ENCODE measurements around the gene GALNT2. TPM values are rescaled to one million over a fixed set of nuclear protein-coding genes. Genes with fewer than 3 reads are reported as not detected.

GALNT2 gene
- total and polyA plus RNA-seq, 2 of the 13 experiments (the other 11 are each of a cell fraction or from before 2014, with no cell fraction given): 39.3 to 39.6 TPM

GRCh38 chr1:230044729-230045128, 22.3 kb upstream of the GALNT2 start:
- no peak overlapping the region for H3K4me2 ChIP-seq (ENCODE audit: low read depth, low read length)
- H3K9me3 ChIP-seq (ENCODE audit: low read length): no peaks in the 10 kb centered on the region
- DNase-seq (ENCODE audit: low spot score): no peak
- in situ Hi-C loops (cut with HindIII; ENCODE audit: extremely low pct_ligation_motif_present, low pct_unique_long_range_greater_than_20kb) (no loop called here), intact Hi-C loops (cut with micrococcal nuclease; ENCODE audit: unreplicated experiment) (no loop called here)
- no peaks in the 10 kb centered on the region for H3K79me2 ChIP-seq (ENCODE audit: insufficient read depth, low read length)
- no peak overlapping the region for H3K27ac ChIP-seq (ENCODE audit: extremely low read length, insufficient read depth, low read length)
- no peak for FAIRE-seq
- no peaks in the 10 kb centered on the region for H4K20me1 ChIP-seq (ENCODE audit: insufficient read depth, low read length)
- no peak for ATAC-seq
- BruUV-seq (replicated peaks): no TSS peak
- H3K4me1 ChIP-seq (ENCODE audit: insufficient read depth, low read length): peaks cover 13% of the 10 kb centered on the region; the same call in 1 of the 2 replicates
- no peak overlapping the region for H2AFZ ChIP-seq (ENCODE audit: low read length)
- 68% methylated on average over 5 of the region's 7 CpGs for WGBS (ENCODE audit: low lambda C conversion rate)
- POLR2A ChIA-PET: no interaction called here
- no peaks in the 10 kb centered on the region; a peak in 1 of 5 replicates for H3K27me3 ChIP-seq (ENCODE audit: control insufficient read depth in 1 of 2, insufficient read depth in 2 of 2, low read length in 2 of 2)
- H3K9ac ChIP-seq (ENCODE audit: insufficient read depth, low read depth, low read length): no peak overlapping the region
- no peak overlapping the region for H3K4me3 ChIP-seq (replicated peaks in 1 of 3; ENCODE audit: insufficient read depth in 1 of 3, low read depth in 2 of 3, low read length in 3 of 3)
- CTCF ChIA-PET (ENCODE audit: low intra/inter-chr PET ratio, low total read pairs): no interaction called here
- TF ChIP-seq FIP1L1 (IDR thresholded peaks at IDR 0.05; ENCODE audit: borderline replicate concordance, insufficient read depth, low read depth, low read length) (no peak), ATRX (CRISPR knock-in tag; IDR thresholded peaks at IDR 0.05; ENCODE audit: borderline replicate concordance) (no peak)
- H3K36me3 ChIP-seq (replicated peaks in 1 of 2; ENCODE audit: control insufficient read depth in 1 of 2, insufficient read depth in 2 of 2, low read length in 2 of 2): no peaks in the 10 kb centered on the region

- FAIRE-seq (no peak), DNase-seq (ENCODE audit: low spot score) (no peak), ATAC-seq (no peak)
- Histone ChIP-seq H4K20me1 (ENCODE audit: insufficient read depth, low read length) (no peaks in the 10 kb centered on the region), H3K9ac (ENCODE audit: insufficient read depth, low read depth, low read length) (no peak overlapping the region), H3K4me1 (ENCODE audit: insufficient read depth, low read length) (peaks cover 15% of the 10 kb centered on the region), H3K27ac (ENCODE audit: extremely low read length, insufficient read depth, low read length) (no peak overlapping the region), H3K27me3 (ENCODE audit: control insufficient read depth in 1 of 2, insufficient read depth in 2 of 2, low read length in 2 of 2) (no peaks in the 10 kb centered on the region; a peak in 1 of 5 replicates), H3K36me3 (replicated peaks in 1 of 2; ENCODE audit: control insufficient read depth in 1 of 2, insufficient read depth in 2 of 2, low read length in 2 of 2) (no peaks in the 10 kb centered on the region), H3K4me3 (replicated peaks in 1 of 3; ENCODE audit: insufficient read depth in 1 of 3, low read depth in 2 of 3, low read length in 3 of 3) (no peak overlapping the region), H3K79me2 (ENCODE audit: insufficient read depth, low read length) (no peaks in the 10 kb centered on the region), H3K4me2 (ENCODE audit: low read depth, low read length) (no peak overlapping the region), H2AFZ (ENCODE audit: low read length) (no peak overlapping the region), H3K9me3 (ENCODE audit: low read length) (no peaks in the 10 kb centered on the region)
- in situ Hi-C loops (cut with HindIII; ENCODE audit: extremely low pct_ligation_motif_present, low pct_unique_long_range_greater_than_20kb): no loop called here
- CTCF ChIA-PET (ENCODE audit: low intra/inter-chr PET ratio, low total read pairs): no interaction called here
- intact Hi-C loops (cut with micrococcal nuclease; ENCODE audit: unreplicated experiment): no loop called here
- no TSS peak for BruUV-seq (replicated peaks)
- WGBS (ENCODE audit: low lambda C conversion rate): 52% methylated on average over 10 of the region's 10 CpGs
- POLR2A ChIA-PET: no interaction called here
- no peak for TF ChIP-seq ZBTB38 (CRISPR knock-in tag; IDR thresholded peaks at IDR 0.05)
- TF ChIP-seq ZNF343 (CRISPR knock-in tag; IDR thresholded peaks at IDR 0.05): no peak
- no peak for TF ChIP-seq ATF5 (CRISPR knock-in tag; IDR thresholded peaks at IDR 0.05; ENCODE audit: low read depth)
- TF ChIP-seq CCAR2 (optimal IDR thresholded peaks at IDR 0.05; ENCODE audit: low read depth, low read length): no peak
- TF ChIP-seq STAT6 (CRISPR knock-in tag; IDR thresholded peaks at IDR 0.05; ENCODE audit: borderline replicate concordance): no peak
- TF ChIP-seq, protein P1, sequence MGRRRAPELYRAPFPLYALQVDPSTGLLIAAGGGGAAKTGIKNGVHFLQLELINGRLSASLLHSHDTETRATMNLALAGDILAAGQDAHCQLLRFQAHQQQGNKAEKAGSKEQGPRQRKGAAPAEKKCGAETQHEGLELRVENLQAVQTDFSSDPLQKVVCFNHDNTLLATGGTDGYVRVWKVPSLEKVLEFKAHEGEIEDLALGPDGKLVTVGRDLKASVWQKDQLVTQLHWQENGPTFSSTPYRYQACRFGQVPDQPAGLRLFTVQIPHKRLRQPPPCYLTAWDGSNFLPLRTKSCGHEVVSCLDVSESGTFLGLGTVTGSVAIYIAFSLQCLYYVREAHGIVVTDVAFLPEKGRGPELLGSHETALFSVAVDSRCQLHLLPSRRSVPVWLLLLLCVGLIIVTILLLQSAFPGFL (CRISPR knock-in tag; IDR thresholded peaks at IDR 0.05): no peak
Measured at GRCh38 chr1:230047114-230047865, 19.7 kb upstream of the GALNT2 start.

Measured in HepG2 (cell line).